AG08395 (cell line): ENCODE measurements around the gene HLA-DPB1.
"Not testable (repeated sequence)": the region's sequence is repeated elsewhere in the genome, so short reads cannot be mapped to it uniquely, and the experiment has no call there.

ENCODE experiments used
- DNase-seq: peaks from one replicate; pipeline ENCODE4 v3.0.0; 2012; ENCODE audit warnings: mixed read lengths, low spot score

HLA-DPB1 gene

DNA sequence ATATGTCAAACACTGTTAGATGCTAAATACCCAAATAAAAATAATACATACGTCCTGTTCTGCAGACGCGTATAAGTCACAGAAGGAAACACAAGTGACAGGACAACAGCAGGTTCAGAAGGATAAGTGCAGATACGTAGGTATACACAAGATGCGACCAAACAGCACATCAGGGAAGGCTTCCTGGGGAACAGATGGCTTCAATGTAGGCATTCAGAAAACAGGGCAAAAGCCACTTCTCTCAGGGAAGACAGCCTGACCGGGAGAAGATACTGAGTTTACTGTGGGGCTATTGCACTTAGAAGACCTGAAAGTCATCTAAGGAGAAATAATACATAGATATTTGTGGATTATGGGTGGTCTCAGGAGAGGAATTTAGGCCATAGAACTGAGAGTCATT is 4.2 kb upstream of the HLA-DPB1 start:
- DNase-seq = no peak

GRCh38 chr6:33072508-33073100 is 3.2 kb upstream of the HLA-DPB1 start:
- DNase-seq = no peak

DNA sequence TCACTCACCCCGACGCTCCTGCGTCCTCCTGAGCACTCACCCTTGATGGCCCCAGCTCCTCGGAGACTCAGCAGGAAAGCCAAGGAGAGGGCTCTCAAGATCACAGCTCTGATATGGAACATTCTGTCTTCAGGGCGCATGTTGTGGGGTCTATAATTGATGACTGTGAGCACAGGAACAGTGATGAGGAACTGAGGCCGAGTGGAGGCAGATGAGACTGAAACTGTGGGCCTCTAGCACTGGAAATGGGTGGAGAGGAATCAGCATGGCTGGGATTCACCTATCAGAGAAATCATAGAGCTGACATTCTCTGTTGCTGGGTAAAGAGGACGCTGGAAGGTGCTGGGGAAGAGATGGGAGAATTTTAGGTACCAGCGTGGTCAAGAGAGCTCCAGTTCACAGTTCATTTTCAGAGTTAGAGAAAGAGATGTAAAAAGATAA is 2.3 kb upstream of the HLA-DPB1 start, which contains the start of gene HLA-DPA1:
TSS of gene HLA-DPA1 (minus strand) at position 219 of the 441 bp plus-strand sequence.
- DNase-seq = peak; percentile 66

GRCh38 chr6:33075208-33075567 is 602 bp upstream of the HLA-DPB1 start:
- DNase-seq = no peak

- DNase-seq = no peak
These were observed 680 bp downstream of the HLA-DPB1 start for GRCh38 chr6:33076406-33076934.

GRCh38 chr6:33077908-33078307 is 2.1 kb downstream of the HLA-DPB1 start:
- no peak for DNase-seq

GRCh38 chr6:33078442-33078841 is 2.7 kb downstream of the HLA-DPB1 start:
- DNase-seq = no peak

DNA sequence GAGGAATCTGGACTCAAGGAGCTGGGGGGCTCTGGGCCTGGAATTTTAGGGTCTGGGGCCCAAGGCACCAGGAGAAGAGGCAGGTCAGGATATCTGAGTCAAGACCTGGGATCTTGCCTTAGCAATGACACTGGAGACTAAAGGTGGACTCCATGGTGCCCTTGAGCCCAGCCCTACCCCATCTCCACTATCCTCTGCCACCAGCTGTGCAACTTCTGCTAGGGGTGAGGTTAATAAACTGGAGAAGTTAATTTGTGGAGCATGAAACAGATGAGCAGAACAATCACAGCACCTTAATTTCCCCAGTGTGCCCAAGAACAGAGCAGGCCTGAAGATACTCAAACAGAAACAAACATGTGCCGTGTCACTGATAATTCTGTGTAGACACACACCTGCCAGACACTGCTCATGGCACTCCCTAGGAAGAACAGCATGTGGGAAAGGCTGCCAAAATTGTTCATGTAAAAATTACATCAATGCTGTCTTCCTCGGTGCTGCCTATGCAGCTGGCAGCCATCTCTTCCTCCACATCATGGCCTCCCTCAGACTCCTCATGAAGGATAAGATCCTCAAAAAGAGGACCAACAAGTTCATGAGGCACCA is 3.2 kb downstream of the HLA-DPB1 start:
- DNase-seq = no peak

GRCh38 chr6:33079580-33079979 is 3.8 kb downstream of the HLA-DPB1 start:
- DNase-seq = no peak

- DNase-seq = peak; percentile 68
These were observed 4.6 kb downstream of the HLA-DPB1 start for GRCh38 chr6:33080127-33081089.

GRCh38 chr6:33081098-33081824 is 5.5 kb downstream of the HLA-DPB1 start:
- DNase-seq = no peak

GRCh38 chr6:33082702-33083101 is 6.9 kb downstream of the HLA-DPB1 start:
- DNase-seq = peak; percentile 22

DNA sequence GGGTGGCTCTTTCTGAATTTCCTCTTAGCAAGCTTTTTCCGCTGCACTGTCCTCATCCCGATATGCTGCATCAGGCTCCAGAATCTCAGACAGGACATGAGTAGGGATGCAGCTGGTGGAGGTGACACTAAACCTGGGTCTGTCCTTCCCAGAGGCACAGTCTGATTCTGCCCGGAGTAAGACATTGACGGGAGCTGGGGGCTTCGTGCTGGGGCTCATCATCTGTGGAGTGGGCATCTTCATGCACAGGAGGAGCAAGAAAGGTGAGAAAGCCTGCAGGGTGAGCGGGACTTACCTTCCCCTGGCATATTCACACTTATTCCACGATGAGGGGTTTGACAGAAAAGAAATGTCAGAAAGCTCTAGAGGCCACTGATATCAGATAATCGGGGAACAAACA is 9.8 kb downstream of the HLA-DPB1 start:
- no peak for DNase-seq

DNA sequence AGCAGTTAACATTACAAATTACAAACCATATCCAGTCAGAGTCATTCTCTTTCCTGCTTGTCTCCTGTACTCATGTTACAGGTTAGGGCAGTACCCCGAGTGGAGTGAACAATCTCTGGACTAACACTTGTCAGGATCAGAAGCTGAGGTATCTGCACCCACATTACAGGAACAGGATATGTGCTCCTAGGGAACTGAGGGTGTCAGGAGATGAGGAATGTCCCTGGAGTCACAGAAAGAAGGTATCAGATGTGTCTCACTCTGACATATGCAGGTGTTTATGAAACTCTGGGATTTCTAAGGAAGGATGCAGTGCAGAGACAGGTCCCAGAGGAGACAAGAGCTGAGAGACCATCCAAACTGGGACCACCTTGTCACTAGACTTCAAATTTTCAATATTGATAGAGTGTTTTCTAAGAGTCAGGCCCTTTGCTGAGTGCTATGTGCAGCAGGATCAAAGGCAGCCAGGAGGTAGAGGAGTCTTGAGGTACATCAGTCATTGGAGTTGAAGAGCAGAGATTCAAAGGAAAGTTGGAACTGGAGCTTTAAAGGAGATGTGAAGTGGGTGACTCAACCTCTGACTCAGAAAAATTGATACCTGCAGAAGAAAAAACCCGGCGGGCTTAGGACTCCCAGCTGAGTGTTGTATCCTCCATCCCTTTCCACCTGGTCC is 12.6 kb downstream of the HLA-DPB1 start:
- DNase-seq = no peak

- no peak for DNase-seq
These were observed 13.3 kb downstream of the HLA-DPB1 start for GRCh38 chr6:33088931-33089620.

DNA sequence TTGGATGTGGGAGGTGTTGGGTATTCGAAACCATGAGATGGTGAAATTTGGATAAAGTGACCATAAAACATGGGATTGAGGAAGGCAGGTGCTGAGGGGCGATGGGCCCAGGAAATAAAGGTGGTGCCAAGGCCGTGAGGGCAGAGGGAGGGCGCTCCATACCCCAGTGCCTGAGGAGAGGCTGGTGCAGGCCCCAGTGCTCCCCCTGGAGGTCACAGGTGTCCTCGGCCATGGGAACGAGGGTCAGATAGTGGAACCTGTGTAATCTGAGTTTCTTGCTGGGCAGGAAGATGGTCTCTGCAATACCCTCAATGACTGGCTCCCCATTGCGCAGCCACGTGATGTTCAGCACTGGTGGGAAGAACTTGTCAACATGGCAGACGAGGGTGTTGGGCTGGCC is 16.2 kb downstream of the HLA-DPB1 start:
- DNase-seq = no peak

DNA sequence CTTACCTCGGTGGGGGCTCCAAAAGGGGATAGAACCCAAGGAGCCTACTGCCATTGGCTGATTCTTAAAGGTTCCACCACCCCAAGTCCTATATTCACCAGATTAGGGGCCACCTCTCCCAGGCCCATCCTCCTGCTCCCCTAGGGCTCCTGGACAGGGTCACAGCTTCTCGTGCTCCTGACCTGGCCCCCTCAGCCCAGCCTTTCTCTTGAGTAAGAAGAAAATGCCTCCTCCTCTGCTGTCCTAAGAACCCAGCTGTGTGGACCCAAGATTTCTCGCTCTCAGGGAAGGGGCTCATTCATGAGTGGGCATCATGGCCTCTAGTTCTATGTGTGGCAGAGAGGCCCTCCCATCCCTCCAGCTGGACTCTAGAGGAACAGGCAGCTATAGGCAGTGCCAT is 16.6 kb downstream of the HLA-DPB1 start:
- DNase-seq = no peak

GRCh38 chr6:33093855-33094254 is 18.1 kb downstream of the HLA-DPB1 start:
- DNase-seq = no peak

GRCh38 chr6:33095681-33096080 is 19.9 kb downstream of the HLA-DPB1 start:
- peak; percentile 50 for DNase-seq

- DNase-seq = not testable (repeated sequence)
These were observed 25.4 kb downstream of the HLA-DPB1 start for GRCh38 chr6:33101121-33101737.
